ENCODE data around the gene DGKB.

Gene DGKB

GRCh38 chr7:14902589-14903067 is at the start of gene DGKB:
Gene DGKB (minus strand): TSS chr7:14902751.
- no peaks in the 10 kb centered on the region for H3K4me1 ChIP-seq (ENCODE audit: control insufficient read depth in 1 of 2, insufficient read depth in 2 of 2, low read length in 2 of 2)
- H3K9ac ChIP-seq (ENCODE audit: low read depth in 1 of 2, low read length in 2 of 2), result no peak within 1 kb of the TSS
- no peaks in the 10 kb centered on the region for H3K9me3 ChIP-seq (ENCODE audit: control insufficient read depth in 1 of 2, low read length in 2 of 2)
- no peak within 1 kb of the TSS for H3K4me3 ChIP-seq (ENCODE audit: low read depth in 1 of 2, low read length in 2 of 2)
- peaks cover 0 to 5% of the 10 kb centered on the region in 2 donors for H3K27me3 ChIP-seq (ENCODE audit: control insufficient read depth in 1 of 2, insufficient read depth in 2 of 2, low read length in 2 of 2)
- no peak within 1 kb of the TSS for H3K27ac ChIP-seq (ENCODE audit: low read depth, low read length)
- H3K36me3 ChIP-seq (ENCODE audit: control insufficient read depth in 1 of 2, insufficient read depth in 2 of 2, low read length in 2 of 2), result no peaks in the 10 kb centered on the region

GRCh38 chr7:14950013-14950412 is 47.5 kb upstream of the DGKB start:
- Histone ChIP-seq H3K4me1 (ENCODE audit: control insufficient read depth in 1 of 2, insufficient read depth in 2 of 2, low read length in 2 of 2) (no peaks in the 10 kb centered on the region), H3K27me3 (ENCODE audit: control insufficient read depth in 1 of 2, insufficient read depth in 2 of 2, low read length in 2 of 2) (no peaks in the 10 kb centered on the region), H3K36me3 (ENCODE audit: control insufficient read depth in 1 of 2, insufficient read depth in 2 of 2, low read length in 2 of 2) (no peaks in the 10 kb centered on the region)

GRCh38 chr7:14938181-14938580 is 35.6 kb upstream of the DGKB start:
- no peak overlapping the region for H3K27ac ChIP-seq (ENCODE audit: low read depth, low read length)
- no peak overlapping the region for H3K9ac ChIP-seq (ENCODE audit: low read depth in 1 of 2, low read length in 2 of 2)
- no peaks in the 10 kb centered on the region for H3K9me3 ChIP-seq (ENCODE audit: control insufficient read depth in 1 of 2, low read length in 2 of 2)
- H3K36me3 ChIP-seq (ENCODE audit: control insufficient read depth in 1 of 2, insufficient read depth in 2 of 2, low read length in 2 of 2), result no peaks in the 10 kb centered on the region
- H3K4me1 ChIP-seq (ENCODE audit: control insufficient read depth in 1 of 2, insufficient read depth in 2 of 2, low read length in 2 of 2), result no peaks in the 10 kb centered on the region
- H3K4me3 ChIP-seq (ENCODE audit: low read depth in 1 of 2, low read length in 2 of 2), result no peak overlapping the region
- no peaks in the 10 kb centered on the region for H3K27me3 ChIP-seq (ENCODE audit: control insufficient read depth in 1 of 2, insufficient read depth in 2 of 2, low read length in 2 of 2)

More at GRCh38 chr7:14950013-14950412, 47.5 kb upstream of the DGKB start:
- H3K27ac ChIP-seq (ENCODE audit: low read depth, low read length), result no peak overlapping the region
- H3K4me3 ChIP-seq (ENCODE audit: low read depth in 1 of 2, low read length in 2 of 2), result no peak overlapping the region
- H3K9me3 ChIP-seq (ENCODE audit: control insufficient read depth in 1 of 2, low read length in 2 of 2), result no peaks in the 10 kb centered on the region
- no peak overlapping the region for H3K9ac ChIP-seq (ENCODE audit: low read depth in 1 of 2, low read length in 2 of 2)

GRCh38 chr7:14937581-14937980 is 35.0 kb upstream of the DGKB start:
- Histone ChIP-seq H3K9me3 (ENCODE audit: control insufficient read depth in 1 of 2, low read length in 2 of 2) (no peaks in the 10 kb centered on the region), H3K27ac (ENCODE audit: low read depth, low read length) (no peak overlapping the region), H3K4me3 (ENCODE audit: low read depth in 1 of 2, low read length in 2 of 2) (no peak overlapping the region), H3K27me3 (ENCODE audit: control insufficient read depth in 1 of 2, insufficient read depth in 2 of 2, low read length in 2 of 2) (no peaks in the 10 kb centered on the region), H3K36me3 (ENCODE audit: control insufficient read depth in 1 of 2, insufficient read depth in 2 of 2, low read length in 2 of 2) (no peaks in the 10 kb centered on the region), H3K9ac (ENCODE audit: low read depth in 1 of 2, low read length in 2 of 2) (no peak overlapping the region), H3K4me1 (ENCODE audit: control insufficient read depth in 1 of 2, insufficient read depth in 2 of 2, low read length in 2 of 2) (no peaks in the 10 kb centered on the region)

- H3K9ac ChIP-seq (ENCODE audit: low read depth in 1 of 2, low read length in 2 of 2), result no peak overlapping the region
- H3K36me3 ChIP-seq (ENCODE audit: control insufficient read depth in 1 of 2, insufficient read depth in 2 of 2, low read length in 2 of 2), result no peaks in the 10 kb centered on the region
- no peak overlapping the region for H3K4me3 ChIP-seq (ENCODE audit: low read depth in 1 of 2, low read length in 2 of 2)
- H3K27me3 ChIP-seq (ENCODE audit: control insufficient read depth in 1 of 2, insufficient read depth in 2 of 2, low read length in 2 of 2), result no peaks in the 10 kb centered on the region
- H3K27ac ChIP-seq (ENCODE audit: low read depth, low read length), result no peak overlapping the region
- H3K4me1 ChIP-seq (ENCODE audit: control insufficient read depth in 1 of 2, insufficient read depth in 2 of 2, low read length in 2 of 2), result no peaks in the 10 kb centered on the region
- H3K9me3 ChIP-seq (ENCODE audit: control insufficient read depth in 1 of 2, low read length in 2 of 2), result no peaks in the 10 kb centered on the region
Observed at GRCh38 chr7:14936554-14936953, 34.0 kb upstream of the DGKB start.

GRCh38 chr7:14934839-14935238 is 32.3 kb upstream of the DGKB start:
- H3K4me3 ChIP-seq (ENCODE audit: low read depth in 1 of 2, low read length in 2 of 2), result no peak overlapping the region
- no peak overlapping the region for H3K27ac ChIP-seq (ENCODE audit: low read depth, low read length)
- peaks cover 0 to 2% of the 10 kb centered on the region in 2 donors for H3K9me3 ChIP-seq (ENCODE audit: control insufficient read depth in 1 of 2, low read length in 2 of 2)
- no peaks in the 10 kb centered on the region for H3K4me1 ChIP-seq (ENCODE audit: control insufficient read depth in 1 of 2, insufficient read depth in 2 of 2, low read length in 2 of 2)
- H3K9ac ChIP-seq (ENCODE audit: low read depth in 1 of 2, low read length in 2 of 2), result no peak overlapping the region
- H3K27me3 ChIP-seq (ENCODE audit: control insufficient read depth in 1 of 2, insufficient read depth in 2 of 2, low read length in 2 of 2), result no peaks in the 10 kb centered on the region
- no peaks in the 10 kb centered on the region for H3K36me3 ChIP-seq (ENCODE audit: control insufficient read depth in 1 of 2, insufficient read depth in 2 of 2, low read length in 2 of 2)

- H3K9ac ChIP-seq (ENCODE audit: low read depth in 1 of 2, low read length in 2 of 2), result no peak overlapping the region
- H3K27me3 ChIP-seq (ENCODE audit: control insufficient read depth in 1 of 2, insufficient read depth in 2 of 2, low read length in 2 of 2), result no peaks in the 10 kb centered on the region
- no peak overlapping the region for H3K4me3 ChIP-seq (ENCODE audit: low read depth in 1 of 2, low read length in 2 of 2)
- no peaks in the 10 kb centered on the region for H3K36me3 ChIP-seq (ENCODE audit: control insufficient read depth in 1 of 2, insufficient read depth in 2 of 2, low read length in 2 of 2)
- H3K9me3 ChIP-seq (ENCODE audit: control insufficient read depth in 1 of 2, low read length in 2 of 2), result peaks cover 0 to 2% of the 10 kb centered on the region in 2 donors
- no peaks in the 10 kb centered on the region for H3K4me1 ChIP-seq (ENCODE audit: control insufficient read depth in 1 of 2, insufficient read depth in 2 of 2, low read length in 2 of 2)
- no peak overlapping the region for H3K27ac ChIP-seq (ENCODE audit: low read depth, low read length)
Observed at GRCh38 chr7:14931511-14932215, 29.1 kb upstream of the DGKB start.

GRCh38 chr7:14924398-14924797 is 21.8 kb upstream of the DGKB start:
- H3K27me3 ChIP-seq (ENCODE audit: control insufficient read depth in 1 of 2, insufficient read depth in 2 of 2, low read length in 2 of 2), result no peaks in the 10 kb centered on the region
- no peak overlapping the region for H3K9ac ChIP-seq (ENCODE audit: low read depth in 1 of 2, low read length in 2 of 2)
- H3K4me1 ChIP-seq (ENCODE audit: control insufficient read depth in 1 of 2, insufficient read depth in 2 of 2, low read length in 2 of 2), result no peaks in the 10 kb centered on the region
- H3K27ac ChIP-seq (ENCODE audit: low read depth, low read length), result no peak overlapping the region
- no peak overlapping the region for H3K4me3 ChIP-seq (ENCODE audit: low read depth in 1 of 2, low read length in 2 of 2)
- no peaks in the 10 kb centered on the region for H3K36me3 ChIP-seq (ENCODE audit: control insufficient read depth in 1 of 2, insufficient read depth in 2 of 2, low read length in 2 of 2)
- H3K9me3 ChIP-seq (ENCODE audit: control insufficient read depth in 1 of 2, low read length in 2 of 2), result no peaks in the 10 kb centered on the region

GRCh38 chr7:14911077-14911476 is 8.5 kb upstream of the DGKB start:
- Histone ChIP-seq H3K27me3 (ENCODE audit: control insufficient read depth in 1 of 2, insufficient read depth in 2 of 2, low read length in 2 of 2) (no peaks in the 10 kb centered on the region), H3K4me3 (ENCODE audit: low read depth in 1 of 2, low read length in 2 of 2) (no peak overlapping the region), H3K9me3 (ENCODE audit: control insufficient read depth in 1 of 2, low read length in 2 of 2) (no peaks in the 10 kb centered on the region), H3K4me1 (ENCODE audit: control insufficient read depth in 1 of 2, insufficient read depth in 2 of 2, low read length in 2 of 2) (no peaks in the 10 kb centered on the region), H3K36me3 (ENCODE audit: control insufficient read depth in 1 of 2, insufficient read depth in 2 of 2, low read length in 2 of 2) (no peaks in the 10 kb centered on the region), H3K9ac (ENCODE audit: low read depth in 1 of 2, low read length in 2 of 2) (no peak overlapping the region), H3K27ac (ENCODE audit: low read depth, low read length) (no peak overlapping the region)

- no peaks in the 10 kb centered on the region for H3K4me1 ChIP-seq (ENCODE audit: control insufficient read depth in 1 of 2, insufficient read depth in 2 of 2, low read length in 2 of 2)
- no peaks in the 10 kb centered on the region for H3K36me3 ChIP-seq (ENCODE audit: control insufficient read depth in 1 of 2, insufficient read depth in 2 of 2, low read length in 2 of 2)
- H3K27me3 ChIP-seq (ENCODE audit: control insufficient read depth in 1 of 2, insufficient read depth in 2 of 2, low read length in 2 of 2), result no peaks in the 10 kb centered on the region
- H3K4me3 ChIP-seq (ENCODE audit: low read depth in 1 of 2, low read length in 2 of 2), result no peak overlapping the region
- no peaks in the 10 kb centered on the region for H3K9me3 ChIP-seq (ENCODE audit: control insufficient read depth in 1 of 2, low read length in 2 of 2)
- no peak overlapping the region for H3K27ac ChIP-seq (ENCODE audit: low read depth, low read length)
- H3K9ac ChIP-seq (ENCODE audit: low read depth in 1 of 2, low read length in 2 of 2), result no peak overlapping the region
Observed at GRCh38 chr7:14908697-14909096, 6.1 kb upstream of the DGKB start.
